LHCN-M2 (cell line): ENCODE measurements around the gene TMEM205. TPM values are rescaled to one million over a fixed set of nuclear protein-coding genes. Genes with fewer than 3 reads are reported as not detected.
"Not testable (repeated sequence)": the region's sequence is repeated elsewhere in the genome, so short reads cannot be mapped to it uniquely, and the experiment has no call there.

Experiments used
- DNase-seq: peaks from one replicate; pipeline ENCODE4 v3.0.0-alpha.2; 2012; ENCODE audit warnings: low read depth
- total RNA-seq: library from RNA; depleted of rRNA; stranded (reverse); fragments of >200 nt; gene quantifications from 2 replicates; pipeline ENCODE4 v1.2.3, GENCODE V29; 2014

TMEM205 gene
- total RNA-seq, 1 experiment from 2014 or later, result 158 TPM

- no peak for DNase-seq
Observed at GRCh38 chr19:11373166-11373884, 27.3 kb upstream of the TMEM205 start.

GRCh38 chr19:11370744-11371143, 24.7 kb upstream of the TMEM205 start:
- no peak for DNase-seq

- DNase-seq, result no peak
Observed at GRCh38 chr19:11367528-11367927, 21.5 kb upstream of the TMEM205 start.

- DNase-seq, result no peak
Observed at GRCh38 chr19:11365557-11366117, 19.6 kb upstream of the TMEM205 start.

- no peak for DNase-seq
Observed at GRCh38 chr19:11364935-11365334, 18.9 kb upstream of the TMEM205 start.

- DNase-seq, result no peak
Observed at GRCh38 chr19:11364296-11364904, 18.3 kb upstream of the TMEM205 start.

GRCh38 chr19:11363881-11364280, 17.8 kb upstream of the TMEM205 start:
- no peak for DNase-seq

GRCh38 chr19:11361771-11362731, 16.0 kb upstream of the TMEM205 start:
- DNase-seq, result no peak

- DNase-seq, result no peak
Observed at GRCh38 chr19:11361037-11361770, 15.1 kb upstream of the TMEM205 start.

- DNase-seq, result no peak
Observed at GRCh38 chr19:11359421-11359820, 13.4 kb upstream of the TMEM205 start.

GRCh38 chr19:11356676-11357550, 10.8 kb upstream of the TMEM205 start:
- no peak for DNase-seq

GRCh38 chr19:11356074-11356397, 10.0 kb upstream of the TMEM205 start:
- no peak for DNase-seq

GRCh38 chr19:11355160-11356073, 9.3 kb upstream of the TMEM205 start, which contains the start of gene PLPPR2:
Gene PLPPR2 (plus strand): TSS chr19:11355432. CDS start chr19:11357674, 2,242 bp downstream.
- DNase-seq, result peak; percentile 84

GRCh38 chr19:11354102-11354501, 8.0 kb upstream of the TMEM205 start:
- not testable (repeated sequence) for DNase-seq

GRCh38 chr19:11349171-11349570, 3.1 kb upstream of the TMEM205 start:
- no peak for DNase-seq

- DNase-seq, result no peak
Observed at GRCh38 chr19:11347546-11348039, 1.5 kb upstream of the TMEM205 start.

- DNase-seq, result no peak
Observed at GRCh38 chr19:11345122-11345803, 805 bp downstream of the TMEM205 start.

GRCh38 chr19:11342429-11342828, 3.6 kb downstream of the TMEM205 start:
- no peak for DNase-seq
